ENCODE results near the gene HSPBAP1.

The HSPBAP1 gene

GRCh38 chr3:122816587-122816986 lies 23.0 kb upstream of the HSPBAP1 start:
- TF ChIP-seq CTCF (IDR thresholded peaks at IDR 0.05; ENCODE audit: low read depth, low read length): no peak
- H3K4me3 ChIP-seq (ENCODE audit: low read depth, low read length): no peak overlapping the region

GRCh38 chr3:122810734-122811133 lies 17.1 kb upstream of the HSPBAP1 start:
- no peak for TF ChIP-seq CTCF (IDR thresholded peaks at IDR 0.05; ENCODE audit: low read depth, low read length)
- no peak overlapping the region for H3K4me3 ChIP-seq (ENCODE audit: low read depth, low read length)

GRCh38 chr3:122803977-122804376 lies 10.3 kb upstream of the HSPBAP1 start:
- TF ChIP-seq CTCF (IDR thresholded peaks at IDR 0.05; ENCODE audit: low read depth, low read length): no peak
- no peak overlapping the region for H3K4me3 ChIP-seq (ENCODE audit: low read depth, low read length)

GRCh38 chr3:122802323-122802722 lies 8.7 kb upstream of the HSPBAP1 start:
- no peak overlapping the region for H3K4me3 ChIP-seq (ENCODE audit: low read depth, low read length)
- no peak for TF ChIP-seq CTCF (IDR thresholded peaks at IDR 0.05; ENCODE audit: low read depth, low read length)

GRCh38 chr3:122800706-122801237 lies 7.1 kb upstream of the HSPBAP1 start:
- no peak overlapping the region for H3K4me3 ChIP-seq (ENCODE audit: low read depth, low read length)

GRCh38 chr3:122800031-122800430 lies 6.4 kb upstream of the HSPBAP1 start:
- no peak for TF ChIP-seq CTCF (IDR thresholded peaks at IDR 0.05; ENCODE audit: low read depth, low read length)
- H3K4me3 ChIP-seq (ENCODE audit: low read depth, low read length): no peak overlapping the region

More at GRCh38 chr3:122800706-122801237, 7.1 kb upstream of the HSPBAP1 start:
- TF ChIP-seq CTCF (IDR thresholded peaks at IDR 0.05; ENCODE audit: low read depth, low read length): no peak

- TF ChIP-seq CTCF (IDR thresholded peaks at IDR 0.05; ENCODE audit: low read depth, low read length): no peak
- no peak overlapping the region for H3K4me3 ChIP-seq (ENCODE audit: low read depth, low read length)
These were observed 5.7 kb upstream of the HSPBAP1 start for GRCh38 chr3:122799322-122799721.

Data from WI38 (cell line).